Hepatocyte (in vitro differentiated cells): Measurements from ENCODE around the gene RPTOR. TPM values are rescaled to one million over a fixed set of nuclear protein-coding genes. Genes with fewer than 3 reads are reported as not detected.

ENCODE experiments used
- DNase-seq: peaks from one replicate; pipeline ENCODE4 v3.0.0-alpha.2; 2016; ENCODE audit warnings: low spot score
- H2AFZ ChIP-seq: fragments of 200-600 bp; sonication (generic); 2 replicates; pipeline ENCODE4 v1.6.0; 2016; ENCODE audit warnings: antibody characterized with exemption, mild to moderate bottlenecking
- H3K27ac ChIP-seq: fragments of 200-600 bp; sonication (generic); 2 replicates; pipeline ENCODE4 v1.5.1; 2016; ENCODE audit warnings: mild to moderate bottlenecking
- H3K27me3 ChIP-seq: fragments of 200-600 bp; sonication (generic); 2 replicates; pipeline ENCODE4 v1.6.1; 2016
- H3K36me3 ChIP-seq: fragments of 200-600 bp; sonication (generic); replicated peaks from 2 replicates; pipeline ENCODE4 v1.5.1; 2016; ENCODE audit warnings: low read depth; ENCODE audit not compliant: insufficient read depth
- H3K4me1 ChIP-seq: fragments of 200-600 bp; sonication (generic); 2 replicates; pipeline ENCODE4 v1.5.1; 2016; ENCODE audit warnings: mild to moderate bottlenecking, moderate library complexity; ENCODE audit not compliant: insufficient read depth
- H3K4me2 ChIP-seq: fragments of 200-600 bp; sonication (generic); 2 replicates; pipeline ENCODE4 v1.6.0; 2016
- H3K4me3 ChIP-seq: fragments of 200-600 bp; sonication (generic); 2 replicates; pipeline ENCODE4 v1.5.1; 2016; ENCODE audit warnings: mild to moderate bottlenecking
- H3K79me2 ChIP-seq: fragments of 200-600 bp; sonication (generic); 2 replicates; pipeline ENCODE4 v1.6.0; 2017; ENCODE audit warnings: mild to moderate bottlenecking
- H3K9me2 ChIP-seq: fragments of 200-600 bp; sonication (generic); replicated peaks from 2 replicates; pipeline ENCODE4 v1.6.0; 2017; ENCODE audit warnings: mild to moderate bottlenecking; ENCODE audit not compliant: insufficient read depth
- H3K9me3 ChIP-seq: fragments of 200-600 bp; sonication (generic); 2 replicates; pipeline ENCODE4 v1.5.1; 2016; ENCODE audit warnings: low read depth, mild to moderate bottlenecking
- H4K20me1 ChIP-seq: fragments of 200-600 bp; sonication (generic); 2 replicates; pipeline ENCODE4 v1.6.0; 2016; ENCODE audit warnings: mild to moderate bottlenecking; ENCODE audit not compliant: insufficient read depth, poor library complexity, severe bottlenecking
- CTCF ChIP-seq: fragments of 200-600 bp; sonication (generic); IDR thresholded peaks from 2 replicates; pipeline ENCODE4 v1.5.1; 2016; ENCODE audit warnings: antibody characterized with exemption, mild to moderate bottlenecking; ENCODE audit not compliant: poor library complexity
- EZH2 ChIP-seq: fragments of 200-600 bp; sonication (generic); IDR thresholded peaks from 2 replicates; pipeline ENCODE4 v1.6.1; 2016; ENCODE audit warnings: antibody characterized with exemption, mild to moderate bottlenecking, borderline replicate concordance
- EZH2phosphoT487 ChIP-seq: fragments of 200-600 bp; sonication (generic); IDR thresholded peaks from one replicate; pipeline ENCODE4 v1.6.1; 2018; ENCODE audit warnings: antibody characterized with exemption, mild to moderate bottlenecking, low read depth, moderate library complexity; ENCODE audit not compliant: unreplicated experiment, severe bottlenecking
- WGBS: methylation state at CpG from one replicate; pipeline ENCODE4 v1.1.6; 2016; ENCODE audit warnings: low lambda C conversion rate; ENCODE audit errors: missing lambda C conversion rate; 5-methylcytosine and 5-hydroxymethylcytosine counted together
- polyA plus RNA-seq: library from polyadenylated mRNA; unstranded; fragments of >200 nt; fragmentation: Nextera tagmentation; extraction: Ambion mirVana; gene quantifications from 2 replicates; pipeline ENCODE4 v1.2.1, GENCODE V29; 2016
- total RNA-seq: library from RNA; depleted of rRNA; stranded (reverse); fragments of >200 nt; gene quantifications from 2 replicates; pipeline ENCODE4 v1.2.3, GENCODE V29; 2014

Gene RPTOR
- total and polyA plus RNA-seq, 2 experiments from 2014 or later = 14.1 to 20.6 TPM

GRCh38 chr17:80835816-80836657, 291.4 kb downstream of the RPTOR start:
- TF ChIP-seq CTCF = no peak
- TF ChIP-seq EZH2phosphoT487 = no peak
- no peak for TF ChIP-seq EZH2
- no peak for DNase-seq
- H3K4me1 ChIP-seq = peaks cover 32% of the 10 kb centered on the region
- no peak overlapping the region for H3K4me2 ChIP-seq
- no peaks in the 10 kb centered on the region for H3K27me3 ChIP-seq
- H3K79me2 ChIP-seq = no peaks in the 10 kb centered on the region
- H3K9me3 ChIP-seq = no peaks in the 10 kb centered on the region
- no peak overlapping the region for H2AFZ ChIP-seq
- H3K4me3 ChIP-seq = no peak overlapping the region
- no peak overlapping the region for H3K27ac ChIP-seq
- no peaks in the 10 kb centered on the region for H4K20me1 ChIP-seq
- no peaks in the 10 kb centered on the region for H3K36me3 ChIP-seq
- H3K9me2 ChIP-seq = no peaks in the 10 kb centered on the region
- WGBS = 98% methylated on average over 30 of the region's 30 CpGs

- DNase-seq = no peak
- Histone ChIP-seq H3K27me3 (no peaks in the 10 kb centered on the region), H3K27ac (no peak overlapping the region), H2AFZ (no peak overlapping the region), H3K9me3 (no peaks in the 10 kb centered on the region), H3K36me3 (no peaks in the 10 kb centered on the region), H3K4me3 (no peak overlapping the region), H3K9me2 (no peaks in the 10 kb centered on the region), H3K4me2 (no peak overlapping the region), H3K4me1 (peaks cover 32% of the 10 kb centered on the region), H4K20me1 (no peaks in the 10 kb centered on the region), H3K79me2 (no peaks in the 10 kb centered on the region)
- 95% methylated on average over 7 of the region's 7 CpGs for WGBS
- no peak for TF ChIP-seq EZH2phosphoT487
- TF ChIP-seq EZH2 = no peak
- no peak for TF ChIP-seq CTCF
These were observed 292.0 kb downstream of the RPTOR start for GRCh38 chr17:80836658-80836965.

GRCh38 chr17:80836971-80837481, 292.4 kb downstream of the RPTOR start:
- Histone ChIP-seq H2AFZ (no peak overlapping the region), H3K36me3 (no peaks in the 10 kb centered on the region), H3K4me2 (no peak overlapping the region), H3K79me2 (no peaks in the 10 kb centered on the region), H3K4me1 (peaks cover 30% of the 10 kb centered on the region), H3K9me3 (no peaks in the 10 kb centered on the region), H3K27me3 (no peaks in the 10 kb centered on the region), H3K4me3 (no peak overlapping the region), H3K9me2 (no peaks in the 10 kb centered on the region), H3K27ac (no peak overlapping the region), H4K20me1 (no peaks in the 10 kb centered on the region)
- DNase-seq = no peak
- WGBS = 98% methylated on average over 16 of the region's 16 CpGs
- TF ChIP-seq EZH2 (no peak), EZH2phosphoT487 (no peak), CTCF (no peak)
